HG03439 (cell line): ENCODE data around the gene SLC23A3.

Experiments used
- ATAC-seq: cut with Tn5 transposase; IDR thresholded peaks from one replicate; pipeline ENCODE4 v1.9.1; 2021; ENCODE audit warnings: mild to moderate bottlenecking, moderate library complexity; ENCODE audit not compliant: unreplicated experiment

The SLC23A3 gene

DNA sequence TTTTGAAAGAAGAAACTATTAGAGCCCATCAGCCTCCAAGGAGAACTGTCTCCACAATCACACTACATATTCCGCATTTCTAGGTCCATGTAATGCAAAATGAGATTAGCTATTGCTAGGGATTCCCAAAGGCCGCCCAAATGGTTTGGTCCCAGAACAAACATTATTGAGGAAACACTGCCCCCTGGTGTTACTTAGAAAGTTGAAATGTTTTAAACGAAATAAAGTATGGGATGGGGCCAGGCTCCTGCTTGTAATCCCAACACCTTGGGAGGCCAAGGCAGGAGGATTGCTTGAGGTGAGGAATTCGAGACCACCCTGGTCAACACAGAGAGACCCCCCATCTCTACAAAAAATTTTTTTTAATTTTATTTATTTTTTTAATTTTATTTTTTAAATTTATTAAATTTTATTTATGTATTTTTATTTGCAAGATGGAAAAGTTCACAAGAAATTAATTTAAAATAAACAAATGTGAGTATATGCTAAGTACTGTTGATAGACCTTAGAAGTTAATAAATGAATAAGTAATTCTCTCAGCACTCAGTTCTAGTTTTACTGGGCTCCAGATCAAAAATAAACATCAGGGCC is 14.7 kb downstream of the SLC23A3 start:
- no peak for ATAC-seq

GRCh38 chr2:219149667-219150066 is 20.2 kb downstream of the SLC23A3 start:
- ATAC-seq = no peak

- ATAC-seq = no peak
Measured at GRCh38 chr2:219142329-219142728, 27.5 kb downstream of the SLC23A3 start.

DNA sequence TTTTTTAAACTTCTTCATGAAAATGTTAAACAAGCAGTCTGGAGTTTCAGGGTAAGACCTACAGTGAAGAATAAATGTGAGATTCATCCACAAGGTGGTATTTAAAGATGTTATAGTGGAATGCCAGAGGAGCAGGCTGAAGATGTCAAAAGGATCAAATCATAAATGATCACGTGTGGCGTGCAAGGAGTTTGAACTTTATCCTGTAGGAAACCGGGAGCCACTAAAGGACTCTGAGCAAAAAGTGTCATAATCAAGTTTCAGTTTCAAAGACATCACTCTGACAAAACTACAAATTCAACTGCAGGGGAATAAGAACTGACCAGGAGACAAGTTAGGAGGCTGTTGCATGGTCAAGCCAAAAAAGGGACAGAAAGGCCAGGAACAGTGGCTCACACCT is 29.1 kb downstream of the SLC23A3 start:
- ATAC-seq = no peak

DNA sequence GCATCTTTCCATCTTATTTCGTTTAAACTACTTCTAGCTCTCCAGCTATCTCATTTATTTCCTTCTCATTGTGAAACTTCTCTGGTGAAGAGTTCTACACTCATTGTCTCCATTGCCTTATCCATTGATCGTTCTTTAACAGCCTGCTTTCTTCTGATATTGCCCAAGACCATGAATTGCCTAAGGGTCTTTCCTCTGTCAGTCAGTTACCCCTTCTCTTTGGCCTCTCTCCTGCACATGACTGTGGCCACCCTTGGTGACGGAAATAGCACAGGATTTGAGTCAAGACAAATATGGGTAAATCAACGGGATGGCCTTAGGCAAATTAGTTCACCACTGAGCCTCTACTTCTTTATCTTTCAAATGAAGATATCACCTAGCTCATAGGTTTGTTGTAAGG is 35.9 kb downstream of the SLC23A3 start:
- ATAC-seq = no peak

- ATAC-seq = no peak
Measured at GRCh38 chr2:219131744-219132143, 38.1 kb downstream of the SLC23A3 start.

GRCh38 chr2:219131327-219131726 is 38.5 kb downstream of the SLC23A3 start:
- ATAC-seq = no peak

DNA sequence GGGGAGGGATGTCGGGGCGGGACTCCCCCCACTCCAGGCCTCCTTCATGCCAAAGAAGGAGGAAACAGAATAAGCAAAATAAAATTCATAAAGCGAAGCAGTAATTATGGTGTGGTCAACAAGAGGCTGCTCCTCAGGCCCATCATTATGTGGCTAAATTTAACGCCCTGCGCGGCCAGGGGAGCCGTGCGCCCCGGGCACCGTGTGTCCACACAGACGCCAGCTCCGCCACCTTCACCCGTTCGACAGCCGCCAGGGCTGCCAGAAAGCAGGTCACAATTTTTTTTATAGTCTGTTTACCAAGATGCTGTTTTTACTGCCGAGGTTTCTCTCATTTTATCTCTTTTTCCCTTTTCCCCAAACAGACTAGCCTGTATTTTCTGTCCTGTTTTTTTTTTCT is 40.2 kb downstream of the SLC23A3 start:
- no peak for ATAC-seq

DNA sequence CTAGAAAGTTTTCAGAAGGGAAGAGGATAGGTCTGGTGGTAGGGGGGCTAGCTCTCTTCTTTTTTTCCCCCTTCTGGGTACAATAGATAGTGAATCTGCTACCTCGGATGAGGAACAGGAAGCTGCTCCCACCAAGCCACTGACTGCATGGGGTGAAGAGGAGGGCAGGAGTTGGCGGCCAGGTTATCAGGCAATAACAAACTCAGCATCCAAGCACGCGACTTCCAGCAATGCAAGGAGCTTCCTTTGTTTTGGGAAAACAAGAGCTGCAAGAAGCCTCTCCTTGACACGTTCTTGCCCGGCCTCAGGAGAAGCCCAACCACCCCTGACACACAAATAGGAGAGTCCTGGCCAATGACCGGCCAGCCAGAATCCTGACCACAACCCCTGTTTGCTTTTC is 41.4 kb downstream of the SLC23A3 start:
- ATAC-seq = no peak

- no peak for ATAC-seq
Measured at GRCh38 chr2:219127037-219127635, 42.7 kb downstream of the SLC23A3 start.

GRCh38 chr2:219126555-219126954 is 43.3 kb downstream of the SLC23A3 start:
- ATAC-seq = no peak

DNA sequence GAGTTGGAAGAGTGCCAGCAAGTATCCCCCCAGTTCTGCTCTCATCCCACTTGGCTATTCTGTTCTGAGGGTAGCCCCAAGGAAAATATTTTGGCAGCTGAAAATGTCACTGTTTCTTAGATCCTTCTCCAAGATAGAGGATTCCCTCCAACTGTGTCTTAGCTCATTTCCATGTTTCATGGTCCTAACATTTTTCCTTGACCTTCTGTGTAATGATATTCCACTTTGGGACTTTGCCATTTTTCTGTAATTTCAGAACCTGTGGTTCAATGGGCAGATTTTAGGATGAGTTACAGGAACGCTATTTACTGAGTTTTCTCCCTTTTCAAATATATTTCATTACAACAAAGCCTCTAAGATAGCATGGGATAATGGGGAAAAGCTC is 44.0 kb downstream of the SLC23A3 start:
- no peak for ATAC-seq

DNA sequence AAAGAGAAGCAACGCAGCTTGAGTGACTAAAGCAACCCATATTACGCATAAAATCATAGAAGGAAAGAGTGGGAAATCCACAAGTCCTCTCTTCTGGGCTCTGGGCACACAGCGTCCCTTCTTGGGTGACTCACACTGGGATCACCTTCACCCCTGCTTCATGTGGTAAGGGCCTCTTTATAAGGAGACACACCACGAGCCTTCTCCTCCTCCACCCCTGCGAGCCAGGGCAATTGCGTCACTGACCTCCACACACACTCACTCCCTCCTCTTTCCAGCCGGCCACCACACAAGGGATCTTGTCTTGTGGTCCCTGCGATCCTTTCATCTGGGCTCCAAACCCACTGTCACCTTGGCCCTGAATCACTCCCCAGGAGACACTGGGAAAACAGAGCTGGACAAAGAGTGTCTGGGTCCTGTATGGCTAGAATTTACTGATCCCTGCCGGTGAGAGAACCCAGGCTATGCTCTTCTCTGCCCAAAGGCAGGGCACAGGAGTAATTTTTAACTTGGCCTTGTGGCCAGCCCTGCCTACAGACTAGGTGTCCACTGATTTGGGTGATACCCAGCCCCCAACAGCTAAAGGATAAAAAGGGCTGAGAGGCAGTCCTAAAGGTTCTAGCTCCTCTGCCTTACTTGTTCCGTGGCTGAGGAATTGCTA is 44.5 kb downstream of the SLC23A3 start:
- no peak for ATAC-seq

- no peak for ATAC-seq
Measured at GRCh38 chr2:219124381-219125110, 45.3 kb downstream of the SLC23A3 start.

DNA sequence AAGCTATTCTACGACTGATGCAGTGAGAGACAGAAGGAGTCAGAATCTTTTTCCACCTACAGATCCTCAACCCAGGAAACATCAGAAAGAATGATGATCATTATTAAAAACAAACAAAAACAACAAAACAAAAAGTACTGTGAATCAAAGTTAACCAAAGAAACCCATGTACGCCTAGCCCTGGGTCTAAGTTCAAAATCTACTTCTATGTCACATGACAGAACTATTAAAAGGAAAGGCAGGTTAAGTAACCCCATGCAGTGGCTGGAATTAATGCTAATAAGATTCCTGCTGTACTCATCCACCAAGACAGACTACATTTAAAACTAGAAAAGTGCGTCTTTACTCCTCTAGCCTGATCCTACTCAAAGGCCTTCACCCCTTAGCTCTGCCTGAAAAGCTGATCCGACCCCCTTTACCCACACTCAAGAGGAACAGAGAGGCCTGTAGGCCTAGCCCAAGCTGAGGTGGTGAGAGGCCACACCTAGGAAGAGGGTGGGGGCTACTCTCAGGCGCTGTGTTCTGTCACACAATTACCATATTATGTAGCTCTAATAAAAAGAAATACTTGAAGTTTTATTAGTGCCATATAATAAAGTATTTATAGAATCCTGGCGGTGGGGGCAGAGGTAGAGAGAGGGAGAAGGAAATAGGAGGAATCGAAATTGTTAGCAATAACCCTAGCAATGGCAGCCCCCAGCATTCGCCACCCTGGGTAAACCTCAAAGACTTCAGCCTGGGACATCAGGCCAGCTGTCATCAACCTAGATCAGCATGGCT is 46.3 kb downstream of the SLC23A3 start:
- no peak for ATAC-seq

GRCh38 chr2:219122202-219122980 is 47.4 kb downstream of the SLC23A3 start:
- ATAC-seq = no peak

DNA sequence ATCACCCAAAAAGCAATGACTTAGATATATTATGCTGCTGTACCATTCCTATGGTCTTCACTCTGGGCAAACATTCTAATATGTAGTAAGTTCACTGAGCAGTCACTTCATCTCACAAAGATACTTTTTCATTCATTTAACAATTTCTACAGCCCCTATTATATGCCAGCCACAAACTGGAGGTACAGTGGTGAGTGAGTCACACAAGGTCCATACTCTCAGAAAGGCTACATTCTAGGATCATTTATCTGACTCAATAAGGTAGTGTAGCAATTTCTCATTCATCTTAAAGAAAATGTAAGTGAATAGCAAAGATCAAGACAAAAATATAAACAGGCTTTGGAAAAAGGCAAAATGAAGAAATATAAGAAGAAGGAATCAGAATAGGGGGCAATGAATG is 49.7 kb downstream of the SLC23A3 start:
- no peak for ATAC-seq

DNA sequence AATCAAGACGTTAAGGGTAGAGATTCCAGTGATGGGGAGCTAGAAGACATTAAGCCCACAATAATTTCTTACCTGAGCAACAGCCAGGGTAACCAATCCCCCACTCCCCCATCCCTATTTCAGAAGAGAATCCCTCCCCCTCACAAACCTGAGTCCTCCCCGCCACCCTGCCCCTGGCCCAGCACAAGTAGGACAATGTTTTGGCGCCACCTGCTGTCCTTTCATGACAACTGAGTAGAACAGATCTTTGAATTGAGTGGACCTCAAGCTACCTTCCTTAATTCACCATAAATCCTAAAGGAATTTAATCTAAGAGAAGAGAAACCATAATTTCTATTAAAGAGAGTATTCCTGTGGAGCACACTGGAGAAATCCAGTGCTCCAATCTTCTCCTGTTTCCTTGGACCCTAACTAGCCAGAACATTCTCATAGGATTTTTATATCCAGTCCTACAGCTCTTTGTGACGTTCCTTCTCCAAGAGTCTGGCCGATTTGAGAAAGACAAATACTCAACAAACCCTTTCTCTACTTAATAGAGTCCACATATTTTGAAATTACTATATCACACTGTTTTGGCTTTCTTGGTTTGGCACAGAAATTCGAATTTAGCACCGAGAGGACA is 50.3 kb downstream of the SLC23A3 start:
- no peak for ATAC-seq

DNA sequence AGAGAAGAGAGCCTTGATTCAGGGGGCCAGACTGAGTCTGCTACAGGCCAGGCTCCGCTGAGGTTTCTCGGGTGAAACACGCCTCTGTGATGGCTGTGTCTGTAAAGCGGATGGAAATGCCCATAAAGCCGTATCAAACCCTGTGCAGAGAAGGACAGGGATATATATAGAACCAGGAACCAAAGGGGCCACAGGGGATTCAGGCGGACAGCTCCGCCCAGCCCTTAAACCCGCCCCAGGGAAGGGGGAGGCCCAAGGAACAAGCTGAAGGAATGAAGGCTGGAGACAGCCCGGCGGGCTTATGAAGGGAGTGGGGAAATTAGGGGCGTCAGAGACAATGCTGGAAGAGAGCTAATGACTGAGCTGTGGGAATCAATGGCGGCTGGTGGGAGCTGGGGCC is 51.3 kb downstream of the SLC23A3 start:
- no peak for ATAC-seq
